ENCODE results near the gene FTH1. TPM values are rescaled to one million over a fixed set of nuclear protein-coding genes. Genes with fewer than 3 reads are reported as not detected.

FTH1 gene
- polyA plus RNA-seq, 1 of the 3 experiments (the other 2 are of a cell fraction): 1,229 TPM

- DNase-seq: no peak
- Histone ChIP-seq H3K9me2 (no peaks in the 10 kb centered on the region), H2AFZ (ENCODE audit: low read depth) (no peak overlapping the region), H3K9ac (no peak overlapping the region), H3K79me2 (ENCODE audit: insufficient read depth) (peaks cover 5% of the 10 kb centered on the region; the same call in 1 of the 2 replicates), H3K9me3 (no peaks in the 10 kb centered on the region), H3K27me3 (ENCODE audit: insufficient read depth) (no peaks in the 10 kb centered on the region), H3K27ac (ENCODE audit: low read depth in 2 of 2, low read length in 1 of 2) (no peak overlapping the region), H3K4me2 (no peak overlapping the region), H3F3A (replicated peaks; ENCODE audit: insufficient read depth) (peaks cover 18% of the 10 kb centered on the region), H3K4me3 (ENCODE audit: low read depth in 2 of 2, low read length in 1 of 2) (no peak overlapping the region), H4K20me1 (ENCODE audit: insufficient read depth) (peaks cover 18% of the 10 kb centered on the region), H3K36me3 (replicated peaks in 1 of 2; ENCODE audit: control insufficient read depth in 1 of 2, insufficient read depth in 2 of 2, low read length in 1 of 2) (peaks cover 15 to 19% of the 10 kb centered on the region in 2 experiments), H3K4me1 (ENCODE audit: control insufficient read depth in 1 of 2, insufficient read depth in 2 of 2, low read depth in 1 of 2, low read length in 1 of 2) (peaks cover 5 to 8% of the 10 kb centered on the region in 2 experiments; a peak in 3 of 4 replicates)
- WGBS (ENCODE audit: low lambda C conversion rate): no CpG with 5 or more reads among the region's 6 CpGs
- ChIA-PET POLR2A (no interaction called here), CTCF (interaction anchor here (0.8 to 11.7 kb wide), 4 partner anchors 13 to 148 kb away, joined by 3 to 64 read pairs (median 27); no protein-coding TSS in a partner anchor)
- TF ChIP-seq TEAD4 (IDR thresholded peaks at IDR 0.05; ENCODE audit: borderline replicate concordance, insufficient read depth) (no peak), TCF12 (IDR thresholded peaks at IDR 0.05) (no peak), EZH2phosphoT487 (IDR thresholded peaks at IDR 0.05; ENCODE audit: borderline replicate concordance, low read depth) (no peak), SIN3A (IDR thresholded peaks at IDR 0.05; ENCODE audit: borderline replicate concordance, low read depth, low read length) (no peak), PBX3 (IDR thresholded peaks at IDR 0.05) (no peak), GATA2 (CRISPR knock-in tag; IDR thresholded peaks at IDR 0.05) (no peak), RAD21 (IDR thresholded peaks at IDR 0.05; ENCODE audit: low read length) (no peak), RFX5 (IDR thresholded peaks at IDR 0.05; ENCODE audit: low read length) (no peak), FOXM1 (IDR thresholded peaks at IDR 0.05; ENCODE audit: low read depth) (no peak), USF1 (IDR thresholded peaks at IDR 0.05; ENCODE audit: borderline replicate concordance, low read depth) (no peak), IRF3 (IDR thresholded peaks at IDR 0.05; ENCODE audit: low read depth, low read length) (no peak), CHD2 (IDR thresholded peaks at IDR 0.05; ENCODE audit: low read length, partially characterized antibody) (no peak), GABPA (IDR thresholded peaks at IDR 0.05; ENCODE audit: low read depth) (no peak), JUND (IDR thresholded peaks at IDR 0.05) (no peak), FOXJ3 (CRISPR knock-in tag; IDR thresholded peaks at IDR 0.05) (no peak), NRF1 (IDR thresholded peaks at IDR 0.05; ENCODE audit: low read depth, low read length) (no peak), CTCF (IDR thresholded peaks at IDR 0.05) (no peak)
- TF ChIP-seq, protein P1, sequence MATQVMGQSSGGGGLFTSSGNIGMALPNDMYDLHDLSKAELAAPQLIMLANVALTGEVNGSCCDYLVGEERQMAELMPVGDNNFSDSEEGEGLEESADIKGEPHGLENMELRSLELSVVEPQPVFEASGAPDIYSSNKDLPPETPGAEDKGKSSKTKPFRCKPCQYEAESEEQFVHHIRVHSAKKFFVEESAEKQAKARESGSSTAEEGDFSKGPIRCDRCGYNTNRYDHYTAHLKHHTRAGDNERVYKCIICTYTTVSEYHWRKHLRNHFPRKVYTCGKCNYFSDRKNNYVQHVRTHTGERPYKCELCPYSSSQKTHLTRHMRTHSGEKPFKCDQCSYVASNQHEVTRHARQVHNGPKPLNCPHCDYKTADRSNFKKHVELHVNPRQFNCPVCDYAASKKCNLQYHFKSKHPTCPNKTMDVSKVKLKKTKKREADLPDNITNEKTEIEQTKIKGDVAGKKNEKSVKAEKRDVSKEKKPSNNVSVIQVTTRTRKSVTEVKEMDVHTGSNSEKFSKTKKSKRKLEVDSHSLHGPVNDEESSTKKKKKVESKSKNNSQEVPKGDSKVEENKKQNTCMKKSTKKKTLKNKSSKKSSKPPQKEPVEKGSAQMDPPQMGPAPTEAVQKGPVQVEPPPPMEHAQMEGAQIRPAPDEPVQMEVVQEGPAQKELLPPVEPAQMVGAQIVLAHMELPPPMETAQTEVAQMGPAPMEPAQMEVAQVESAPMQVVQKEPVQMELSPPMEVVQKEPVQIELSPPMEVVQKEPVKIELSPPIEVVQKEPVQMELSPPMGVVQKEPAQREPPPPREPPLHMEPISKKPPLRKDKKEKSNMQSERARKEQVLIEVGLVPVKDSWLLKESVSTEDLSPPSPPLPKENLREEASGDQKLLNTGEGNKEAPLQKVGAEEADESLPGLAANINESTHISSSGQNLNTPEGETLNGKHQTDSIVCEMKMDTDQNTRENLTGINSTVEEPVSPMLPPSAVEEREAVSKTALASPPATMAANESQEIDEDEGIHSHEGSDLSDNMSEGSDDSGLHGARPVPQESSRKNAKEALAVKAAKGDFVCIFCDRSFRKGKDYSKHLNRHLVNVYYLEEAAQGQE (IDR thresholded peaks at IDR 0.05; ENCODE audit: low read depth, low read length): no peak
- TF ChIP-seq, protein P2, sequence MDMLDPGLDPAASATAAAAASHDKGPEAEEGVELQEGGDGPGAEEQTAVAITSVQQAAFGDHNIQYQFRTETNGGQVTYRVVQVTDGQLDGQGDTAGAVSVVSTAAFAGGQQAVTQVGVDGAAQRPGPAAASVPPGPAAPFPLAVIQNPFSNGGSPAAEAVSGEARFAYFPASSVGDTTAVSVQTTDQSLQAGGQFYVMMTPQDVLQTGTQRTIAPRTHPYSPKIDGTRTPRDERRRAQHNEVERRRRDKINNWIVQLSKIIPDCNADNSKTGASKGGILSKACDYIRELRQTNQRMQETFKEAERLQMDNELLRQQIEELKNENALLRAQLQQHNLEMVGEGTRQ (IDR thresholded peaks at IDR 0.05; ENCODE audit: borderline replicate concordance, low read depth, low read length): no peak
Measured at GRCh38 chr11:61959678-61960077, 7.8 kb downstream of the FTH1 start.
